ENCODE data around the gene FSHR. TPM values are rescaled to one million over a fixed set of nuclear protein-coding genes. Genes with fewer than 3 reads are reported as not detected.

FSHR gene
- total RNA-seq, 1 donor from 2014 or later: not detected

- DNase-seq (ENCODE audit: low read depth): no peak
- no peak overlapping the region for H3K4me3 ChIP-seq (ENCODE audit: low read depth, low read length)
- no peak for TF ChIP-seq CTCF (conservative IDR thresholded peaks at IDR 0.05; ENCODE audit: low read depth, low read length)
These were observed 110.8 kb downstream of the FSHR start for GRCh38 chr2:49043405-49043982.

GRCh38 chr2:49042488-49042887 lies 111.8 kb downstream of the FSHR start:
- no peak overlapping the region for H3K4me3 ChIP-seq (ENCODE audit: low read depth, low read length)
- DNase-seq (ENCODE audit: low read depth): no peak
- no peak for TF ChIP-seq CTCF (conservative IDR thresholded peaks at IDR 0.05; ENCODE audit: low read depth, low read length)

GRCh38 chr2:49041061-49041460 lies 113.3 kb downstream of the FSHR start:
- DNase-seq (ENCODE audit: low read depth): no peak
- TF ChIP-seq CTCF (conservative IDR thresholded peaks at IDR 0.05; ENCODE audit: low read depth, low read length): no peak
- no peak overlapping the region for H3K4me3 ChIP-seq (ENCODE audit: low read depth, low read length)

GRCh38 chr2:49037197-49037596 lies 117.1 kb downstream of the FSHR start:
- no peak for TF ChIP-seq CTCF (conservative IDR thresholded peaks at IDR 0.05; ENCODE audit: low read depth, low read length)
- no peak overlapping the region for H3K4me3 ChIP-seq (ENCODE audit: low read depth, low read length)
- no peak for DNase-seq (ENCODE audit: low read depth)

- DNase-seq (ENCODE audit: low read depth): no peak
- no peak for TF ChIP-seq CTCF (conservative IDR thresholded peaks at IDR 0.05; ENCODE audit: low read depth, low read length)
- no peak overlapping the region for H3K4me3 ChIP-seq (ENCODE audit: low read depth, low read length)
These were observed 118.8 kb downstream of the FSHR start for GRCh38 chr2:49035481-49035880.

GRCh38 chr2:49033394-49034185 lies 120.7 kb downstream of the FSHR start:
- no peak for TF ChIP-seq CTCF (conservative IDR thresholded peaks at IDR 0.05; ENCODE audit: low read depth, low read length)
- no peak overlapping the region for H3K4me3 ChIP-seq (ENCODE audit: low read depth, low read length)
- no peak for DNase-seq (ENCODE audit: low read depth)

- no peak for TF ChIP-seq CTCF (conservative IDR thresholded peaks at IDR 0.05; ENCODE audit: low read depth, low read length)
- H3K4me3 ChIP-seq (ENCODE audit: low read depth, low read length): no peak overlapping the region
- DNase-seq (ENCODE audit: low read depth): no peak
These were observed 121.4 kb downstream of the FSHR start for GRCh38 chr2:49032936-49033335.

Measured in epithelial cell of proximal tubule (primary cell).